Measurements from ENCODE around the gene PAPPA2. TPM values are rescaled to one million over a fixed set of nuclear protein-coding genes. Genes with fewer than 3 reads are reported as not detected.

The PAPPA2 gene
- total RNA-seq, 1 experiment from 2014 or later = 0.06 TPM

- CTCF ChIA-PET = no interaction called here
- intact Hi-C loops (cut with micrococcal nuclease; ENCODE audit: unreplicated experiment) = no loop called here
- no peak for DNase-seq (ENCODE audit: low spot score)
- Histone ChIP-seq H3K27ac (ENCODE audit: low read depth, low read length, poor library complexity, severe bottlenecking) (no peak overlapping the region), H3K4me1 (ENCODE audit: insufficient read depth, low read length, poor library complexity, severe bottlenecking) (no peaks in the 10 kb centered on the region), H3K4me3 (ENCODE audit: low read depth, low read length, poor library complexity, severe bottlenecking) (no peak overlapping the region), H3K27me3 (replicated peaks; ENCODE audit: insufficient read depth, low read depth, low read length, poor library complexity) (no peaks in the 10 kb centered on the region), H3K36me3 (ENCODE audit: insufficient read depth, low read length, poor library complexity, severe bottlenecking) (no peaks in the 10 kb centered on the region), H3K9me3 (ENCODE audit: low read depth, low read length, poor library complexity, severe bottlenecking) (no peaks in the 10 kb centered on the region)
- BruUV-seq (replicated peaks) = no TSS peak
- POLR2A ChIA-PET (ENCODE audit: low non-redundant PET) = no interaction called here
- TF ChIP-seq CTCF (conservative IDR thresholded peaks at IDR 0.05; ENCODE audit: low read depth, low read length) = no peak
- no peak for TF ChIP-seq EZH2 (IDR thresholded peaks at IDR 0.05; ENCODE audit: borderline replicate concordance, low read depth, low read length, poor library complexity, severe bottlenecking)
Observed at GRCh38 chr1:176577646-176578197, 114.7 kb downstream of the PAPPA2 start.

GRCh38 chr1:176579087-176579486 lies 116.1 kb downstream of the PAPPA2 start:
- TF ChIP-seq EZH2 (IDR thresholded peaks at IDR 0.05; ENCODE audit: borderline replicate concordance, low read depth, low read length, poor library complexity, severe bottlenecking) = no peak
- no peak for TF ChIP-seq CTCF (conservative IDR thresholded peaks at IDR 0.05; ENCODE audit: low read depth, low read length)
- ChIA-PET POLR2A (ENCODE audit: low non-redundant PET) (no interaction called here), CTCF (no interaction called here)
- Histone ChIP-seq H3K4me3 (ENCODE audit: low read depth, low read length, poor library complexity, severe bottlenecking) (no peak overlapping the region), H3K36me3 (ENCODE audit: insufficient read depth, low read length, poor library complexity, severe bottlenecking) (no peaks in the 10 kb centered on the region), H3K27ac (ENCODE audit: low read depth, low read length, poor library complexity, severe bottlenecking) (no peak overlapping the region), H3K4me1 (ENCODE audit: insufficient read depth, low read length, poor library complexity, severe bottlenecking) (no peaks in the 10 kb centered on the region), H3K27me3 (replicated peaks; ENCODE audit: insufficient read depth, low read depth, low read length, poor library complexity) (no peaks in the 10 kb centered on the region), H3K9me3 (ENCODE audit: low read depth, low read length, poor library complexity, severe bottlenecking) (no peaks in the 10 kb centered on the region)
- intact Hi-C loops (cut with micrococcal nuclease; ENCODE audit: unreplicated experiment) = no loop called here
- no peak for DNase-seq (ENCODE audit: low spot score)
- BruUV-seq (replicated peaks) = no TSS peak

- Histone ChIP-seq H3K4me1 (ENCODE audit: insufficient read depth, low read length, poor library complexity, severe bottlenecking) (no peaks in the 10 kb centered on the region), H3K4me3 (ENCODE audit: low read depth, low read length, poor library complexity, severe bottlenecking) (no peak overlapping the region), H3K9me3 (ENCODE audit: low read depth, low read length, poor library complexity, severe bottlenecking) (no peaks in the 10 kb centered on the region), H3K27me3 (replicated peaks; ENCODE audit: insufficient read depth, low read depth, low read length, poor library complexity) (peaks cover 6% of the 10 kb centered on the region), H3K27ac (ENCODE audit: low read depth, low read length, poor library complexity, severe bottlenecking) (no peak overlapping the region), H3K36me3 (ENCODE audit: insufficient read depth, low read length, poor library complexity, severe bottlenecking) (no peaks in the 10 kb centered on the region)
- POLR2A ChIA-PET (ENCODE audit: low non-redundant PET) = no interaction called here
- intact Hi-C loops (cut with micrococcal nuclease; ENCODE audit: unreplicated experiment) = no loop called here
- CTCF ChIA-PET = no interaction called here
- no TSS peak for BruUV-seq (replicated peaks)
- TF ChIP-seq EZH2 (IDR thresholded peaks at IDR 0.05; ENCODE audit: borderline replicate concordance, low read depth, low read length, poor library complexity, severe bottlenecking) (no peak), CTCF (conservative IDR thresholded peaks at IDR 0.05; ENCODE audit: low read depth, low read length) (no peak)
- DNase-seq (ENCODE audit: low spot score) = no peak
Observed at GRCh38 chr1:176595217-176595616, 132.2 kb downstream of the PAPPA2 start.
